Vagina (tissue), 2 donors: ENCODE data around the gene KCP. TPM values are rescaled to one million over a fixed set of nuclear protein-coding genes. Genes with fewer than 3 reads are reported as not detected.

Experiments
- DNase-seq, 2 donors: peaks; one replicate each; pipeline ENCODE4 v3.0.0-alpha.2; 2017; ENCODE audit errors: extremely low spot score in 2 of 2
- H3K27ac ChIP-seq: fragments of 200-600 bp; sonication (generic); one replicate; pipeline ENCODE4 v1.5.1; 2019
- H3K27me3 ChIP-seq: fragments of 200-600 bp; sonication (generic); one replicate; pipeline ENCODE4 v1.5.1; 2019
- H3K36me3 ChIP-seq, 2 donors: fragments of 200-600 bp; sonication (generic); one replicate each; pipeline ENCODE4 v1.5.1; 2017 to 2019
- H3K4me1 ChIP-seq: fragments of 200-600 bp; sonication (generic); one replicate; pipeline ENCODE4 v1.5.1; 2019
- H3K4me3 ChIP-seq, 2 donors: fragments of 200-600 bp; sonication (generic); 1 replicate in 1 of 2; 2 replicates in 1 of 2; pipeline ENCODE4 v1.5.1; 2016 to 2019
- H3K9me3 ChIP-seq: fragments of 200-600 bp; sonication (generic); one replicate; pipeline ENCODE4 v1.5.1; 2019
- CTCF ChIP-seq, 3 experiments: fragments of 450-650 bp in 2 of 3; fragments of 200-600 bp in 1 of 3; sonication (generic) in 1 of 3; IDR thresholded peaks; one replicate each; pipeline ENCODE4 v1.5.1; 2017 to 2019; ENCODE audit warnings: antibody characterized with exemption in 3 of 3, mild to moderate bottlenecking in 2 of 3, moderate library complexity in 2 of 3
- POLR2A ChIP-seq, 2 donors: fragments of 450-650 bp; IDR thresholded peaks; one replicate each; pipeline ENCODE4 v1.6.1; 2017; ENCODE audit warnings: antibody characterized with exemption in 2 of 2, mild to moderate bottlenecking in 2 of 2, moderate library complexity in 2 of 2
- POLR2AphosphoS5 ChIP-seq, 2 donors: sonication (generic); formaldehyde crosslinking; IDR thresholded peaks; one replicate each; pipeline ENCODE4 v1.9.0; 2017; ENCODE audit warnings: antibody characterized with exemption in 2 of 2, mild to moderate bottlenecking in 2 of 2, low read depth in 1 of 2; ENCODE audit not compliant: insufficient read depth in 1 of 2
- intact Hi-C: fragments of 100-400 bp; cut with DNase I; formaldehyde crosslinking; loops from one replicate; pipeline ENCODE4 v1.15.1; 2023
- total RNA-seq: library from RNA; depleted of rRNA; stranded (reverse); fragments of >200 nt; gene quantifications from one replicate; pipeline ENCODE4 v1.2.3, GENCODE V29; 2016

The KCP gene
- total RNA-seq, 1 donor from 2014 or later = 1.2 TPM

GRCh38 chr7:128863433-128863989 is 47.0 kb downstream of the KCP start:
- no peaks in the 10 kb centered on the region for H3K9me3 ChIP-seq
- H3K4me3 ChIP-seq = peak overlapping the region; percentile 60 to 95
- intact Hi-C loops = loop anchor here (10.0 kb wide), 1 partner anchor 129 kb away; the partner anchor contains the start of gene CALU
- TF ChIP-seq CTCF (IDR thresholded peaks at IDR 0.05) (peak in 2 of 3 experiments; percentile 18 to 24), POLR2A (IDR thresholded peaks at IDR 0.05) (no peak), POLR2AphosphoS5 (IDR thresholded peaks at IDR 0.05; ENCODE audit: insufficient read depth in 1 of 2, low read depth in 1 of 2) (no peak)
- H3K27me3 ChIP-seq = no peaks in the 10 kb centered on the region
- peaks cover 69% of the 10 kb centered on the region for H3K4me1 ChIP-seq
- H3K27ac ChIP-seq = peak overlapping the region; percentile 90
- peaks cover 0 to 19% of the 10 kb centered on the region in 2 donors for H3K36me3 ChIP-seq
- DNase-seq = no peak

- Histone ChIP-seq H3K9me3 (no peaks in the 10 kb centered on the region), H3K36me3 (peaks cover 0 to 19% of the 10 kb centered on the region in 2 donors), H3K27ac (peak within 1 kb of the TSS; percentile 90), H3K4me1 (peaks cover 66% of the 10 kb centered on the region), H3K4me3 (peak within 1 kb of the TSS; percentile 60 to 95), H3K27me3 (no peaks in the 10 kb centered on the region)
- intact Hi-C loops = loop anchor here (10.0 kb wide), 1 partner anchor 128 kb away; the partner anchor contains the start of gene CALU
- peak; percentile 96 to 99 for DNase-seq
- TF ChIP-seq POLR2AphosphoS5 (IDR thresholded peaks at IDR 0.05; ENCODE audit: insufficient read depth in 1 of 2, low read depth in 1 of 2) (peak; percentile 95 to 99), CTCF (IDR thresholded peaks at IDR 0.05) (peak; percentile 1 to 10 (median 9)), POLR2A (IDR thresholded peaks at IDR 0.05) (peak in 1 of 2 donors; percentile 87)
These were observed 47.7 kb downstream of the KCP start, which contains the start of gene ATP6V1F for GRCh38 chr7:128862571-128863432. Gene ATP6V1F (plus strand): TSS chr7:128862856. CDS start chr7:128862905, 49 bp downstream.

GRCh38 chr7:128861957-128862570 is 48.4 kb downstream of the KCP start:
- DNase-seq = no peak
- Histone ChIP-seq H3K36me3 (peaks cover 0 to 19% of the 10 kb centered on the region in 2 donors), H3K27ac (peak overlapping the region; percentile 31), H3K4me1 (peaks cover 66% of the 10 kb centered on the region), H3K27me3 (no peaks in the 10 kb centered on the region), H3K4me3 (peak overlapping the region; percentile 60 to 95), H3K9me3 (no peaks in the 10 kb centered on the region)
- intact Hi-C loops = loop anchor here (10.0 kb wide), 1 partner anchor 127 kb away; the partner anchor contains the start of gene CALU
- TF ChIP-seq POLR2AphosphoS5 (IDR thresholded peaks at IDR 0.05; ENCODE audit: insufficient read depth in 1 of 2, low read depth in 1 of 2) (no peak), POLR2A (IDR thresholded peaks at IDR 0.05) (no peak), CTCF (IDR thresholded peaks at IDR 0.05) (no peak)

- DNase-seq = no peak
- Histone ChIP-seq H3K36me3 (peaks cover 0 to 8% of the 10 kb centered on the region in 2 donors), H3K4me1 (peaks cover 63% of the 10 kb centered on the region), H3K9me3 (no peaks in the 10 kb centered on the region), H3K4me3 (no peak overlapping the region), H3K27ac (peak overlapping the region; percentile 86), H3K27me3 (no peaks in the 10 kb centered on the region)
- intact Hi-C loops = loop anchor here (10.0 kb wide), 1 partner anchor 126 kb away; the partner anchor contains the start of gene CALU
- TF ChIP-seq CTCF (IDR thresholded peaks at IDR 0.05) = peak in 1 of 3 experiments; percentile 9
- no peak for TF ChIP-seq POLR2AphosphoS5 (IDR thresholded peaks at IDR 0.05; ENCODE audit: insufficient read depth in 1 of 2, low read depth in 1 of 2)
These were observed 50.1 kb downstream of the KCP start for GRCh38 chr7:128860158-128861073.
